ENCODE data around the gene BCL7C.

Gene BCL7C

DNA sequence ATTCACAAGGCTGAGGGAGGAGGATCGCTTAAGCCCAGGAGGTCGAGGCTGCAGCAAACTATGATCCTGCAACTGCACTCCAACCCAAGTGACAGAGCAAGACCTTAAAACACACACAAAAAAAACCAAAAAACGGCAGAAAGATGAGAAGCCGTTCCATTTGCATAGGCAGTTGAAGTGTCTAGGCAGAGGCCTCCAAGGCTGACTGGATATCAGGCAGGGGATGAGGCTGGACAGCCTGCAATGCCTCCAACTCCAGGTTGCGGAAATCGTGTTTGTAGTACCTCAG lies 27.5 kb upstream of the BCL7C start (continued):
- TF ChIP-seq, protein P1, sequence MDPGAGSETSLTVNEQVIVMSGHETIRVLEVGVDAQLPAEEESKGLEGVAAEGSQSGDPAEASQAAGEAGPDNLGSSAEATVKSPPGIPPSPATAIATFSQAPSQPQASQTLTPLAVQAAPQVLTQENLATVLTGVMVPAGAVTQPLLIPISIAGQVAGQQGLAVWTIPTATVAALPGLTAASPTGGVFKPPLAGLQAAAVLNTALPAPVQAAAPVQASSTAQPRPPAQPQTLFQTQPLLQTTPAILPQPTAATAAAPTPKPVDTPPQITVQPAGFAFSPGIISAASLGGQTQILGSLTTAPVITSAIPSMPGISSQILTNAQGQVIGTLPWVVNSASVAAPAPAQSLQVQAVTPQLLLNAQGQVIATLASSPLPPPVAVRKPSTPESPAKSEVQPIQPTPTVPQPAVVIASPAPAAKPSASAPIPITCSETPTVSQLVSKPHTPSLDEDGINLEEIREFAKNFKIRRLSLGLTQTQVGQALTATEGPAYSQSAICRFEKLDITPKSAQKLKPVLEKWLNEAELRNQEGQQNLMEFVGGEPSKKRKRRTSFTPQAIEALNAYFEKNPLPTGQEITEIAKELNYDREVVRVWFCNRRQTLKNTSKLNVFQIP (CRISPR knock-in tag; IDR thresholded peaks at IDR 0.05; ENCODE audit: borderline replicate concordance, low read depth), result no peak
- no peak for TF ChIP-seq BACH2 (CRISPR knock-in tag; IDR thresholded peaks at IDR 0.05; ENCODE audit: borderline replicate concordance)

DNA sequence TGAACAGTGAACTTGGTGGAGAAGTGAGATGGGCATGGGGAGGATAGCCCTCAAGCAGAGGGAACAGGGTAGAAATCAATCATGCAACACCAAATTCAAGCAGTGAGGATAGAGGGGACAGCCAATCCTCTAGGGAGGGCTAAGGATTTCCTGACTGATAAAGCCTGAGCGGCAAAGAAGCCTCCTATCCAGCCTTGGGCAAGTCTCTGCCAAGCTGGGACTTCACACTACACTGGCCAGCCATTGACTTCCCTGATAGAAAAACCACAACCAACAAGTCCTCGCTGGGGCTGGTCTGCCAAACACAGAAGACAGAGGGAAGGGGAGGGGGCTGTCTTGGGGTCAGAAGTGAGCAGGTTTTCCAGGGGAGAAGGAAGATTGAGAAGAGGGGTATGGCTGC lies 27.0 kb upstream of the BCL7C start:
- TF ChIP-seq RARB (CRISPR knock-in tag; IDR thresholded peaks at IDR 0.05) (no peak), ZNF70 (CRISPR knock-in tag; IDR thresholded peaks at IDR 0.05) (no peak), ZFP30 (CRISPR knock-in tag; IDR thresholded peaks at IDR 0.05) (no peak), TCF4 (CRISPR knock-in tag; IDR thresholded peaks at IDR 0.05; ENCODE audit: borderline replicate concordance) (no peak), CSDC2 (CRISPR knock-in tag; IDR thresholded peaks at IDR 0.05) (no peak), TOX (CRISPR knock-in tag; IDR thresholded peaks at IDR 0.05; ENCODE audit: borderline replicate concordance) (no peak), ARNTL (CRISPR knock-in tag; IDR thresholded peaks at IDR 0.05; ENCODE audit: borderline replicate concordance, low read depth) (no peak), ZC3H10 (CRISPR knock-in tag; IDR thresholded peaks at IDR 0.05) (no peak), OSR1 (CRISPR knock-in tag; IDR thresholded peaks at IDR 0.05) (no peak), ESRRG (CRISPR knock-in tag; IDR thresholded peaks at IDR 0.05) (no peak), ISL1 (CRISPR knock-in tag; IDR thresholded peaks at IDR 0.05) (no peak), ZFP3 (CRISPR knock-in tag; IDR thresholded peaks at IDR 0.05) (no peak)
- TF ChIP-seq, protein P2, sequence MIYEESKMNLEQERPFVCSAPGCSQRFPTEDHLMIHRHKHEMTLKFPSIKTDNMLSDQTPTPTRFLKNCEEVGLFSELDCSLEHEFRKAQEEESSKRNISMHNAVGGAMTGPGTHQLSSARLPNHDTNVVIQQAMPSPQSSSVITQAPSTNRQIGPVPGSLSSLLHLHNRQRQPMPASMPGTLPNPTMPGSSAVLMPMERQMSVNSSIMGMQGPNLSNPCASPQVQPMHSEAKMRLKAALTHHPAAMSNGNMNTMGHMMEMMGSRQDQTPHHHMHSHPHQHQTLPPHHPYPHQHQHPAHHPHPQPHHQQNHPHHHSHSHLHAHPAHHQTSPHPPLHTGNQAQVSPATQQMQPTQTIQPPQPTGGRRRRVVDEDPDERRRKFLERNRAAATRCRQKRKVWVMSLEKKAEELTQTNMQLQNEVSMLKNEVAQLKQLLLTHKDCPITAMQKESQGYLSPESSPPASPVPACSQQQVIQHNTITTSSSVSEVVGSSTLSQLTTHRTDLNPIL (CRISPR knock-in tag; IDR thresholded peaks at IDR 0.05; ENCODE audit: low read depth), result no peak
- TF ChIP-seq, protein P1 (CRISPR knock-in tag; IDR thresholded peaks at IDR 0.05; ENCODE audit: borderline replicate concordance, low read depth), result no peak
- TF ChIP-seq, protein P3, sequence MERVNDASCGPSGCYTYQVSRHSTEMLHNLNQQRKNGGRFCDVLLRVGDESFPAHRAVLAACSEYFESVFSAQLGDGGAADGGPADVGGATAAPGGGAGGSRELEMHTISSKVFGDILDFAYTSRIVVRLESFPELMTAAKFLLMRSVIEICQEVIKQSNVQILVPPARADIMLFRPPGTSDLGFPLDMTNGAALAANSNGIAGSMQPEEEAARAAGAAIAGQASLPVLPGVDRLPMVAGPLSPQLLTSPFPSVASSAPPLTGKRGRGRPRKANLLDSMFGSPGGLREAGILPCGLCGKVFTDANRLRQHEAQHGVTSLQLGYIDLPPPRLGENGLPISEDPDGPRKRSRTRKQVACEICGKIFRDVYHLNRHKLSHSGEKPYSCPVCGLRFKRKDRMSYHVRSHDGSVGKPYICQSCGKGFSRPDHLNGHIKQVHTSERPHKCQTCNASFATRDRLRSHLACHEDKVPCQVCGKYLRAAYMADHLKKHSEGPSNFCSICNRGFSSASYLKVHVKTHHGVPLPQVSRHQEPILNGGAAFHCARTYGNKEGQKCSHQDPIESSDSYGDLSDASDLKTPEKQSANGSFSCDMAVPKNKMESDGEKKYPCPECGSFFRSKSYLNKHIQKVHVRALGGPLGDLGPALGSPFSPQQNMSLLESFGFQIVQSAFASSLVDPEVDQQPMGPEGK (CRISPR knock-in tag; IDR thresholded peaks at IDR 0.05; ENCODE audit: borderline replicate concordance), result no peak
- ATAC-seq, result no peak

DNA sequence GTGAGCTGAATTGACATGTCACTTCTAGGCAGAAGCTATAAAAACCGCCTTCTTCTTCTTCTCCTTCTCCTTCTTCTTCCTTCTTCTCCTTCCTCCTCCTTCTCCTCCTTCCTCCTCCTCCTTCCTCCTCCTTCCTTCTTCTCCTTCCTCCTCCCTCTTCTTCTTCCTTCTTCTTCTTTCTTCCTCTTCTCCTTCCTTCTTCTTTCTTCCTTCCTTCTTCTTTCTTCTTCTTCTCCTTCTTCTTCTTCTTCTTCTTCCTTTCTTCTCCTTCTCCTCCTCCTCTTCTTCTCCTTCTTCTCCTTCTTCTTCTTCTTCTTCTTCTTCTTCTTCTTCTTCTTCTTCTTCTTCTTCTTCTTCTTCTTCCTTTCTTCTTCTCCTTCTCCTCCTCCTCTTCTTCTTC lies 24.7 kb upstream of the BCL7C start:
- ATAC-seq, result no peak
- TF ChIP-seq OSR1 (CRISPR knock-in tag; IDR thresholded peaks at IDR 0.05) (no peak), ISL1 (CRISPR knock-in tag; IDR thresholded peaks at IDR 0.05) (no peak), ZFP30 (CRISPR knock-in tag; IDR thresholded peaks at IDR 0.05) (no peak), TOX (CRISPR knock-in tag; IDR thresholded peaks at IDR 0.05; ENCODE audit: borderline replicate concordance) (no peak), PPARA (CRISPR knock-in tag; IDR thresholded peaks at IDR 0.05; ENCODE audit: borderline replicate concordance) (no peak), ESRRG (CRISPR knock-in tag; IDR thresholded peaks at IDR 0.05) (no peak), ARNTL (CRISPR knock-in tag; IDR thresholded peaks at IDR 0.05; ENCODE audit: borderline replicate concordance, low read depth) (no peak)
- TF ChIP-seq, protein P1 (CRISPR knock-in tag; IDR thresholded peaks at IDR 0.05; ENCODE audit: borderline replicate concordance, low read depth), result no peak
- TF ChIP-seq, protein P3 (CRISPR knock-in tag; IDR thresholded peaks at IDR 0.05; ENCODE audit: borderline replicate concordance), result no peak

DNA sequence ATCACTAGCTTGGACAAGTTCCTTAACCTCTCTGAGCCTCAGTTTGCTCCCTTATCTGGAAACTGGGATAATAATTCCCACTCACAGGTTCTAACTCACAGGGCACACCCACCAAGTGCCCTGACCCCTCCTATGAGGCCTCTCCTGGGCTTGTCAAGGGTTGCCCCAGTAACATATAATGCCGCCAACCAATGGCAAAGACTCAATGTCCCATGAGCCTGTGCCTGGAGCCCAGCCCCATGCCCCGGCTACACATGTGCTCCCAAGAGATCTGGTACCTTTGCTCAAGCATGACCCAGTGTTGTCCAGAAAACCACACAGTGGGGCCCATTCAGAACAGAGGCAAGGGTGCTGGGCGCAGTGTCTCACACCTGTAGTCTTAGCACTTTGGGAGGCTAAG lies 21.0 kb upstream of the BCL7C start:
- ATAC-seq, result no peak
- TF ChIP-seq ARNTL (CRISPR knock-in tag; IDR thresholded peaks at IDR 0.05; ENCODE audit: borderline replicate concordance, low read depth) (no peak), ZC3H10 (CRISPR knock-in tag; IDR thresholded peaks at IDR 0.05) (no peak), ZFP30 (CRISPR knock-in tag; IDR thresholded peaks at IDR 0.05) (no peak), GLIS3 (CRISPR knock-in tag; IDR thresholded peaks at IDR 0.05) (no peak), RARB (CRISPR knock-in tag; IDR thresholded peaks at IDR 0.05) (no peak)
- TF ChIP-seq, protein P4, sequence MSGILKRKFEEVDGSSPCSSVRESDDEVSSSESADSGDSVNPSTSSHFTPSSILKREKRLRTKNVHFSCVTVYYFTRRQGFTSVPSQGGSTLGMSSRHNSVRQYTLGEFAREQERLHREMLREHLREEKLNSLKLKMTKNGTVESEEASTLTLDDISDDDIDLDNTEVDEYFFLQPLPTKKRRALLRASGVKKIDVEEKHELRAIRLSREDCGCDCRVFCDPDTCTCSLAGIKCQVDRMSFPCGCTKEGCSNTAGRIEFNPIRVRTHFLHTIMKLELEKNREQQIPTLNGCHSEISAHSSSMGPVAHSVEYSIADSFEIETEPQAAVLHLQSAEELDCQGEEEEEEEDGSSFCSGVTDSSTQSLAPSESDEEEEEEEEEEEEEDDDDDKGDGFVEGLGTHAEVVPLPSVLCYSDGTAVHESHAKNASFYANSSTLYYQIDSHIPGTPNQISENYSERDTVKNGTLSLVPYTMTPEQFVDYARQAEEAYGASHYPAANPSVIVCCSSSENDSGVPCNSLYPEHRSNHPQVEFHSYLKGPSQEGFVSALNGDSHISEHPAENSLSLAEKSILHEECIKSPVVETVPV (CRISPR knock-in tag; IDR thresholded peaks at IDR 0.05), result no peak
